Measurements from ENCODE around the gene ZEB2. TPM values are rescaled to one million over a fixed set of nuclear protein-coding genes. Genes with fewer than 3 reads are reported as not detected.
A peak's percentile ranks its signal among the peaks of the same experiment; 100 is the strongest.

ZEB2 gene
- total RNA-seq, 1 experiment from 2014 or later = 15.1 TPM

- DNase-seq (ENCODE audit: low read depth) = no peak
These were observed 48.4 kb downstream of the ZEB2 start for GRCh38 chr2:144471305-144472045.

- DNase-seq (ENCODE audit: low read depth) = no peak
These were observed 49.1 kb downstream of the ZEB2 start for GRCh38 chr2:144470816-144471215.

- DNase-seq (ENCODE audit: low read depth) = no peak
These were observed 49.6 kb downstream of the ZEB2 start for GRCh38 chr2:144470334-144470733.

- DNase-seq (ENCODE audit: low read depth) = no peak
These were observed 50.1 kb downstream of the ZEB2 start for GRCh38 chr2:144469798-144470197.

- no peak for DNase-seq (ENCODE audit: low read depth)
These were observed 50.9 kb downstream of the ZEB2 start for GRCh38 chr2:144468823-144469595.

- no peak for DNase-seq (ENCODE audit: low read depth)
These were observed 52.3 kb downstream of the ZEB2 start for GRCh38 chr2:144467502-144468137.

- no peak for DNase-seq (ENCODE audit: low read depth)
These were observed 53.3 kb downstream of the ZEB2 start for GRCh38 chr2:144466637-144467036.

GRCh38 chr2:144465749-144466148 lies 54.2 kb downstream of the ZEB2 start:
- no peak for DNase-seq (ENCODE audit: low read depth)

- no peak for DNase-seq (ENCODE audit: low read depth)
These were observed 55.2 kb downstream of the ZEB2 start for GRCh38 chr2:144464730-144465129.

GRCh38 chr2:144463266-144463665 lies 56.7 kb downstream of the ZEB2 start:
- no peak for DNase-seq (ENCODE audit: low read depth)

GRCh38 chr2:144462266-144462665 lies 57.7 kb downstream of the ZEB2 start:
- no peak for DNase-seq (ENCODE audit: low read depth)

GRCh38 chr2:144461308-144461766 lies 58.6 kb downstream of the ZEB2 start:
- DNase-seq (ENCODE audit: low read depth) = no peak

GRCh38 chr2:144460727-144461307 lies 59.1 kb downstream of the ZEB2 start:
- DNase-seq (ENCODE audit: low read depth) = no peak

- DNase-seq (ENCODE audit: low read depth) = peak; percentile 36
These were observed 60.0 kb downstream of the ZEB2 start for GRCh38 chr2:144459937-144460336.

- no peak for DNase-seq (ENCODE audit: low read depth)
These were observed 60.6 kb downstream of the ZEB2 start for GRCh38 chr2:144459286-144459685.

- DNase-seq (ENCODE audit: low read depth) = no peak
These were observed 61.4 kb downstream of the ZEB2 start for GRCh38 chr2:144458541-144458940.

- peak; percentile 39 for DNase-seq (ENCODE audit: low read depth)
These were observed 63.2 kb downstream of the ZEB2 start for GRCh38 chr2:144456680-144457079.

GRCh38 chr2:144455987-144456386 lies 63.9 kb downstream of the ZEB2 start:
- no peak for DNase-seq (ENCODE audit: low read depth)

GRCh38 chr2:144454466-144455287 lies 65.2 kb downstream of the ZEB2 start:
- DNase-seq (ENCODE audit: low read depth) = peak; percentile 3

- DNase-seq (ENCODE audit: low read depth) = no peak
These were observed 66.3 kb downstream of the ZEB2 start for GRCh38 chr2:144453486-144454158.

- DNase-seq (ENCODE audit: low read depth) = no peak
These were observed 67.0 kb downstream of the ZEB2 start for GRCh38 chr2:144452989-144453336.

All from Daoy (cell line).